Fibroblast of lung (primary cell): ENCODE data around the gene RLBP1.

Experiments
- CTCF ChIP-seq, 2 donors: IDR thresholded peaks in 1 of 2; conservative IDR thresholded peaks in 1 of 2; 1 replicate in 1 of 2; 2 replicates in 1 of 2; pipeline ENCODE4 v1.5.1; 2011 to 2012; ENCODE audit warnings: low read length in 2 of 2, control low read depth in 1 of 2, inconsistent platforms in 1 of 2, low read depth in 1 of 2, mild to moderate bottlenecking in 1 of 2
- EZH2 ChIP-seq: IDR thresholded peaks from 2 replicates; pipeline ENCODE4 v1.5.1; 2012; ENCODE audit warnings: low read length, control low read depth, mild to moderate bottlenecking; ENCODE audit errors: missing control alignments

- TF ChIP-seq CTCF (conservative IDR thresholded peaks at IDR 0.05 in 1 of 2, IDR thresholded peaks at IDR 0.05 in 1 of 2; ENCODE audit: low read depth in 1 of 2, low read length in 2 of 2) (peak; percentile 55 to 82), EZH2 (no peak)
These were observed 50.0 kb downstream of the RLBP1 start for GRCh38 chr15:89171136-89172072.
